HG03442 (cell line): Measurements from ENCODE around the gene PTGR1.

ENCODE experiments used
- ATAC-seq: cut with Tn5 transposase; IDR thresholded peaks from one replicate; pipeline ENCODE4 v1.9.1; 2021; ENCODE audit warnings: mild to moderate bottlenecking, moderate library complexity; ENCODE audit not compliant: unreplicated experiment

Gene PTGR1

GRCh38 chr9:111548623-111549022 is 50.8 kb downstream of the PTGR1 start:
- ATAC-seq: no peak

DNA sequence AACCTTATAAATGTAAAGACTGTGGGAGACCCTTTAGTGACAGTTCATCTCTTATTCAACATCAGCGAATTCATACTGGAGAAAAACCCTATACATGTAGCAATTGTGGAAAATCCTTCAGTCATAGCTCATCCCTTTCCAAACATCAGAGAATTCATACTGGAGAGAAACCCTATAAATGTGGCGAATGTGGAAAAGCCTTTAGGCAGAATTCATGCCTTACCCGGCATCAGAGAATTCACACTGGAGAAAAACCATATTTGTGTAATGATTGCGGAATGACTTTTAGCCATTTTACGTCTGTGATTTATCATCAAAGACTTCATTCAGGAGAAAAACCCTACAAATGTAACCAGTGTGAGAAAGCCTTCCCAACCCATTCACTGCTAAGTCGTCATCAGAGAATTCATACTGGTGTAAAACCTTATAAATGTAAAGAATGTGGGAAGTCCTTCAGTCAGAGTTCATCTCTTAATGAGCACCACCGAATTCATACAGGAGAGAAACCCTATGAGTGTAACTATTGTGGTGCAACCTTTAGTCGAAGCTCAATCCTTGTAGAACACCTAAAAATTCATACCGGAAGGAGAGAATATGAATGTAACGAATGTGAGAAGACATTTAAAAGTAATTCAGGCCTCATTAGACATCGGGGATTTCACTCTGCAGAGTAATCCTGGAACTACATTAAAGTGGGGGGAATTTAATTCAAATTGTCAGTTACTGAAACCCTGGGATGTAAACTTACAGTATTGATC is 56.8 kb downstream of the PTGR1 start:
- no peak for ATAC-seq

GRCh38 chr9:111533099-111533790 is 66.2 kb downstream of the PTGR1 start:
- no peak for ATAC-seq

DNA sequence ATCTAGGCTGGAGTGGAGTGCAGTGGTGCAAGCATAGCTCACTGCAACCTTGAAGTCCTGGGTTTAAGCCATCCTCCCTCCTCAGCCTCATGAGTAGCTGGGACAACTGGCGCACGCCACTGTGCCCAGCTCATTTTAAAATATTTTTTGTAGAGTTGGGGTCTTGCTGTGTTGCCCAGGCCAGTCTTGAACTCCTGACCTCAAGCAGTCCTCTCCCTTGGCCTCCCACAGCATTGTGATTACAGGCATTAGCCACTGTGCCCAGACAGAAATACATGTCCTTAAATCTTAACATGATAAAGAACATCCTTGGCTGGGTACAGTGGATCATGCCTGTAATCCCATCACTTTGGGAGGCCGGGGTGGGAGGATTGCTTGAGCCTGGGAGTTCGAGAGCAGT is 67.7 kb downstream of the PTGR1 start:
- no peak for ATAC-seq

GRCh38 chr9:111529787-111530186 is 69.7 kb downstream of the PTGR1 start:
- ATAC-seq: no peak

DNA sequence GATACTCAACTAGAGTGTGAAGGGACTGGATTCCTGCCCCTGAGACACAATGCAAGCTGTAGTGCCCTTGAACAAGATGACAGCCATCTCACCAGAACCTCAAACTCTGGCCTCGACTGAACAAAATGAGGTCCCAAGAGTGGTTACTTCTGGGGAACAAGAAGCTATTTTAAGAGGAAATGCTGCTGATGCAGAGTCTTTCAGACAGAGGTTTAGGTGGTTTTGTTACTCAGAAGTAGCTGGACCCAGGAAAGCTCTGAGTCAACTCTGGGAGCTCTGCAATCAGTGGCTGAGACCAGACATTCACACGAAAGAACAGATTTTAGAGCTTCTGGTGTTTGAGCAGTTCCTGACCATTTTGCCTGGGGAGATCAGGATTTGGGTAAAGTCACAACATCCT is 72.1 kb downstream of the PTGR1 start:
- ATAC-seq: no peak

- peak; percentile 59 for ATAC-seq
These were observed 74.1 kb downstream of the PTGR1 start, which contains the start of gene ZNF483 for GRCh38 chr9:111525056-111525977. TSS of gene ZNF483 (plus strand) at chr9:111525179. CDS start at chr9:111527396, 2,217 bp downstream.

DNA sequence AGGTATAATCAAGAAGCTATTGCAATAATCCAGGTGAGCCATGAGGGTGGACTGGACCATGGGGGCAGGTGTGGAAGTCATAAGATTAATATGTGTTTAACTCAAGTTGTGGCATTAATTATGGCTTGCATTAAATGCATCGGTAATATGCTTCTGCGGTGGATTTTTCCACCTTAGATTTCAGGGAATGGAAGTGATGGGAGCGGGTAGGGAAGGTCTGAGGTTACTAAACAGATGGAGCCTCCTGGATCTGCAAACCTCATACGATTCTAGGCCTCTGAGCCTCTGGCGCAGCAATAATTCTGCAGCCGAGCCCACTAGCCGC is 74.8 kb downstream of the PTGR1 start:
- no peak for ATAC-seq

GRCh38 chr9:111516061-111516465 is 83.4 kb downstream of the PTGR1 start:
- ATAC-seq: peak; percentile 46

DNA sequence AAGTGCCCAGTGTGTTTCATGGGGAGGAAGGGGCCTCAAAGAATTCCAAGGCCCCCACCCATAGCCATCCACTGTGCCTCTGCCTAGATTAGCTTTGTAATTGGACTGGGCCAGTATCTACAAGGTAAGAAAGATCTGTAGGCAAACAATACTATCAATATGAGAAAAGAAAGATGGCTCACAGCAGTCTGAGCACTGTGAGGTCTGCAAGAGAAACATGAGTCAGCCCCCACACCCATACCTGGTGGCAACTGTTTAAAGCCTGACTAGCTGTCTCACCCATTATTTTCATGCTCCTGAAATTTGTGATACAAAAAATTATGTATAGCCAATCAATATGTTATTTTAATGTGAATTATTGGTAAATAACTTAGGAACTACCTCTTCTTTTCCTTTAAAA is 84.5 kb downstream of the PTGR1 start:
- no peak for ATAC-seq
